Skin of body (tissue), 3 donors: ENCODE measurements around the gene PKD1. TPM values are rescaled to one million over a fixed set of nuclear protein-coding genes. Genes with fewer than 3 reads are reported as not detected.

Experiments used
- DNase-seq: peaks from one replicate; lab custom pipeline; 2025; lab: John Stamatoyannopoulos, UW
- small RNA-seq: library from RNA; depleted of rRNA; stranded (forward); fragments of <200 nt; gene quantifications from one replicate; pipeline ENCODE3, GENCODE V24; 2014; ENCODE audit warnings: low replicate concordance
- total RNA-seq: library from RNA; depleted of rRNA; stranded (reverse); fragments of >200 nt; gene quantifications from one replicate; pipeline ENCODE4 v1.2.3, GENCODE V29; 2014

Gene PKD1
- total RNA-seq, 1 donor from 2014 or later, result 76.2 TPM

DNA sequence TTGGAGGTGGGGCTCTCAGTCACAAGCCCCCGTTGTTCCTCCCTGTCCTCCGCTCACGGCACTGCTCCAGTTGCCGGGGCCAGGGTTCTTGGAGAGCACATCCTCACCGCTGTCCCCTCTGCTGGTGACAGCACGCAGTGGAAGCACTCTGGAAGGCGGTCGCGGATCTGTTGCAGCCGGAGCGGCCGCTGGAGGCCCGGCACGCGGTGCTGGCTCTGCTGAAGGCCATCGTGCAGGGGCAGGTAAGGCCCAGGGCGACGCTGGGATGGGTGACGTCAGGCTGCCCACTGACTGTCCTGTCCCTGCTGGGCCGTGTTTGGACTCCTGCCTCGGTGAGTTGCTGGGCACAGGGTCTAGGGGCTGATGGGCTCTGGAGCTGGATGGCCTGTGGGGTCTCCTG lies 82.5 kb downstream of the PKD1 start:
- no peak for DNase-seq

DNA sequence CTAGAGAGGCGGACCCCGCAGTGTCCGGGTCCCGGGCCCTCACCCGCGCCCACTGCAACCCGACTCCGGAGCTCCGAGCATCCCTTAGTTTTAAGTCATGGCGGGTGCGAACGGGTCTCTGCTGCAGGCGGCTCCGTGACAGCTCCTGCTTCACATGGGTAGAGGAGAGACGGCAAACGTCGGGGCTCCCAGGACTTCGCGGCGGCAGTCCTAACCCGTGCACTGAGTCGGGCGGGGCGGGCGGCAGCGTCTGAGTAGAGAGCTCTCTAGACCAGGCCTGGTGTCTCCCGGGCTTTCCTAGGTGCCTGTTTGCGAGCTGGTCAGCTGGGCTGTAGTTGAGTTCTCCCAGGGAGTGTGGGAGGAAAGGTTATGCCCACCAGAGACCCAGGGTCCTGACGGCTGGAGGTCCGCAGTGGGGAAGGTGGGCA lies 87.6 kb downstream of the PKD1 start:
- DNase-seq, result no peak

DNA sequence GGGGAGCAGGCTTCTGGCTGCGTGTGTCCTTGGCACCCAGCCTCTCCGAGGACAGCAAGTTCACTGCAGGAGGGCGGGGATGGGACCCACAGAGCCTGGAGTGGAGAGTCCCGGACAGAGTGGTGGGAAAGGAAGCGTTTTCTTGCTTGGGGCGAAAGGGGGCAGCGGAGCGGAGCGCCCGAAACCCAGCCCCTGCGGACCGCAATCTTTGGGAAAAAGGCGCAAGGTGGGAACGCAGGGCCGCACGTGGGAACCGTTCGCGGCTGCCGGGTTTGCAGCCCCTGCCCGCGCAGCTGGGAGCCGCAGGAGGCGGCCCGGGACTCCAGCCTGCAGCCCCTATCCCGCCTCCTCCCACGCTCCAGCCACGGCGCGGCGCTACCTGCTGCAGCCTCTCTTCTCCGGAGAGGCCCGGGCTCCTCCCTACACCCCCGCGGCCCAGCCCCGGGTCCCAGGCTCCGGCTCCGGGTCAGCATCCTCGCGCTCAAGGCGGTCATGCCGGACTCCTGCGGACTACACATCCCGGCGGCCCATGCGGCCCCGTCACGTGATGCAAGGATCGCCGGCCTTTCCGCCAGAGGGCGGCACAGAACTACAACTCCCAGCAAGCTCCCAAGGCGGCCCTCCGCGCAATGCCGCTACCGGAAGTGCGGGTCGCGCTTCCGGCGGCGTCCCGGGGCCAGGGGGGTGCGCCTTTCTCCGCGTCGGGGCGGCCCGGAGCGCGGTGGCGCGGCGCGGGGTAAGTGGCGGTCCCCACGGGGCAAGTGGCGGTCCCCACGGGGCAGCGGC lies 88.2 kb downstream of the PKD1 start, which contains the start of the genes NTHL1 and TSC2:
TSS of gene NTHL1 (minus strand) at position 505 of the 786 bp plus-strand sequence. CDS start at position 494, 11 bp downstream.
TSS of gene TSC2 (plus strand) at position 656 of the 786 bp plus-strand sequence. CDS start 631 bp downstream, outside the sequence.
- peak; percentile 82 for DNase-seq

DNA sequence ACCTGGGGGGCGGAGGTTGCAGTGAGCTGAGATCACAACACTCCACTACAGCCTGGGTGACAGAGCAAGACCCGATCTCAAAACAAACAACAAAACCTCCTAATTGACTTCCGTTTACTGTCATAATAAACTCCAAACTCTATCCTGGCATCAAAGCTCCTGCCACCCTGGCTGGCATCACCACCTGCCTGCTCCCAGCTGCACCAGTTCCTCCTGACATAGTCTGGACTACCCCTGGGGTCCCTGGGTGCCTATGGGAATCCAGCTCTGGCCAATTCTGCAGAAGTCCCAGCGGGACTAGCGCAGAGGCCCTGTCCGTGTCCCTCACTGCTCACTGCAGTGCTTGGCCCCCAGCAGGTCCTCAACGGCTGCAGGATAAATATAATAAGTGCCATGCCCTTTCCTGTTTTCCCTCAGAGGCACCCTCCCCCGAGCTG lies 88.8 kb downstream of the PKD1 start:
- no peak for DNase-seq

DNA sequence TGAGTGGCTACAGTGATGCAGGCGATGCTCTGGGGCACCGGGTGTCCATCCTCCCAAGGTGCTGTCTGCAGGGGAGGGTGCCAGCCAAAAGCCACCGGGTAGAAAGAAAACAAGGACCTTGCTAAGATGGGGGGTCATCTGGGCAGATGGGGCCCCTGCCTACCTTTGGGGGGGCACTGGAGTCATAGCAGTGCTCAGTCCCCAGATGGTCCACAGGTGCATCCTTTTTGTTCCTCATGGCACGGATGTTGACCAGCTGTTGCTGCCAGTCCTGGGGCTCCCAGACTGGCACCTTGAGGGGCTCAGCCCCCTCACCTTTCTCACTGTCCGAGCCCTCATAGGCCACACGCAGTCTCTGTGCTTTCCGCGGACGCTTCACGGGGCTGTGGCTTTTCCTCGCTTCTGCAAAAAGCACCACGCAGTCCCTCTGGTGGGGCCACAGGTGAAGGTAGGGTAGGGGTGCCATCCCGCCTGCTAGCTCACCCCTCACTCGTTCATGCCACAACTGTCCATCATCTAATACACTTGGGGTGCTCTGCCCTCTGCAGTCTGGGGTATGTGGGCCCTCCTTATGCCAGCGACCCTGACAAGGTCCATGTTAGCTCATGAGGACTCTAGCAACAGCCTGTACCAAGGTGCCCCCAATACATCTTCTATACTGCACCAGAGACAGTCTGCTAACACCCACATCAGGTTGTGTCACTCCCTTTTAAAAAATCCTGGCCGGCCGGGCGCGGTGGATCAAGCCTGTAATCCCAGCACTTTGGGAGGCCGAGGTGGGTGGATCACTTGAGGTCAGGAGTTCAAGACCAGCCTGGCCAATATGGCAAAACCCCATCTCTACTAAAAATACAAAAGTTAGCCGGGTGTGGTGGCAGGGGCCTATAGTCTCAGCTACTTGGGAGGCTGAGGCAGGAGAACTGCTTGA lies 89.5 kb downstream of the PKD1 start:
- DNase-seq, result no peak

DNA sequence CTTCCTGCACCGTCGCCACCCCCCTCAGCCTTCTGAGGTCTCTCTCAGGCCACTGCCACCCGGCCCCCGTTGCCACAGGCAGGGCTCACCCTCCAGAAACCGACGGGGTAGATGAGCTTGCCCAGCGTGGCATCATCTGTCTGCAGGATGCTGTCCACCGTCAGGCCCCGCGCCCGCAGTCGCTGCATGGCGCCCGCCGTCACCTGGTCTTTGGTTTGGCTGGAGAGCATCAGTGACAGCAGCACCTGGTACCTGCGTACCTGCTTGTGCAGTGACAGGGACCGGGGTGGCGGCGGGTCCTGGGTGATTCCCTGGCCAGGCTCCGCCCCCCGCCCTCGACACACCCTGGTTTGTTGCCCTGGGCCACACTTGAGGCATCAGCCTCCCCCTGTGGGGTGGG lies 91.2 kb downstream of the PKD1 start:
- no peak for DNase-seq

DNA sequence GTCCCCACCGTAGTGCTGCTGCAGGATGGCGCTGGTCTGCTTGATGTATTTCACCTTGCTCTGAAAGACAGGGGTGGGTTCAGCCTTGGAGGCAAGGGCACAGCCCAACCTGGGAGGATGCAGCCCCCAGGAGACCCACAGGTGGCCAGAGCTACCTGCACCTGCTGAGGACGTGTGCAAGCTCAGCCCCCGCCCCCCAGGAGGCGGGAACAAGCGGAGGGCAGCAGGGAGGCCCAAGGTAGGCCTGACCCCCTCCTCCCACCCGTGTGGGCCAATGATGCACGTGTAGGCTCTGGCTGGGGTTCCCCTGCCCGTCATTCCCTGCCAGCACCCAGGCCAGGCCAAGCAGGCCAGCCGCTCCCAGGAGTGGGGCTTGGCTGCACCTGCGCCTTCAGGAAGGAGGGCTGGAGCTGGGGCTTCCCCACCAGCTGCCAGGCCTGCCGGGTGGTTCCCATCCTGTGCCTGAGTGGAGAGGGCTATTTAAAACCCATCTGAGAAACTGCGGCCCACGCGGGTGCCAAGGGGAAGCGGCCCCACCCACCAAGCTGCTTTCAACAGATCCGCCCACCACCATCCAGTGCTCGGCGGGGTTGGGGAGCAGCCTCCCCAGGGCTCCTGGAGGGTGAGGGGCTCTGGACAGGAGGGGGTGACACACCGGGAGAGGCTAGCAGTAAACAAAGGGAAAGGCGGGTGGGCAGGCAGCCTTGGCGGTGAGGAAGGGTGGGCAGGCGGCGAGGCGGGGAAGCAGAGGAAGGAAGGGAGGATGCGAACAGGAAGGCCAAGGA lies 91.8 kb downstream of the PKD1 start:
- DNase-seq, result no peak

DNA sequence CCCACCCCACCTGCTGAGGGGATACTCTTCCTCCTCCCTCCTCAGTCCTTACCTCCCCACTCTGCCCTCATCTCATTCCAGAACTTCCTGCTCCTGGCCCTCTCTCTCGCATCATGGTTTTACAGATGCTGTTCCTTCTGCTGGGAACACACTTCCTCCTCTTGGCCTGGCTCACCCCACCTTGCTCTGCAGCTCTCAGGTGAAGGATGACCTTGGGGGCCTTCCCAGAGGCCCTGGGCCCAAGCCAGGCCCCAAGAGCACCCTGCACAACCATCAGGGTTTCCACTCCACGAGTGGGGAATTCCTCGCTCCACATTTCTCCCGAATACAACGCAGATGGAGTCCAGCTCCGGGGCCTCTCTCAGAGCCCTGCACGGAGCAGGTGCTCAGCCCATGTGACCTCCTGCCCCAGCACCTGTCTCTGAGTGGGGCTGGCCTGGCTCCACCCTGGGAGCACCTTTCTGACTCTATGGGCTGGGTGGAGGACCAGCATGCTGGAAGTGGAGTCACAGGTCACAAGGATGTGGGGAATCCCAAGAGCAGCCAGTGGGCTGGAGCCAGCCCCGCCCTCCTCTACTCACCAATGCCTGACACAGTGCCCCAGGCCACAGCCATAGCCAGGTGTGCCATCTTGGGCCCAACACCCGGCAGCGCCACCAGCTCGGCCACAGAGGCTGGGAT lies 92.6 kb downstream of the PKD1 start:
- no peak for DNase-seq

DNA sequence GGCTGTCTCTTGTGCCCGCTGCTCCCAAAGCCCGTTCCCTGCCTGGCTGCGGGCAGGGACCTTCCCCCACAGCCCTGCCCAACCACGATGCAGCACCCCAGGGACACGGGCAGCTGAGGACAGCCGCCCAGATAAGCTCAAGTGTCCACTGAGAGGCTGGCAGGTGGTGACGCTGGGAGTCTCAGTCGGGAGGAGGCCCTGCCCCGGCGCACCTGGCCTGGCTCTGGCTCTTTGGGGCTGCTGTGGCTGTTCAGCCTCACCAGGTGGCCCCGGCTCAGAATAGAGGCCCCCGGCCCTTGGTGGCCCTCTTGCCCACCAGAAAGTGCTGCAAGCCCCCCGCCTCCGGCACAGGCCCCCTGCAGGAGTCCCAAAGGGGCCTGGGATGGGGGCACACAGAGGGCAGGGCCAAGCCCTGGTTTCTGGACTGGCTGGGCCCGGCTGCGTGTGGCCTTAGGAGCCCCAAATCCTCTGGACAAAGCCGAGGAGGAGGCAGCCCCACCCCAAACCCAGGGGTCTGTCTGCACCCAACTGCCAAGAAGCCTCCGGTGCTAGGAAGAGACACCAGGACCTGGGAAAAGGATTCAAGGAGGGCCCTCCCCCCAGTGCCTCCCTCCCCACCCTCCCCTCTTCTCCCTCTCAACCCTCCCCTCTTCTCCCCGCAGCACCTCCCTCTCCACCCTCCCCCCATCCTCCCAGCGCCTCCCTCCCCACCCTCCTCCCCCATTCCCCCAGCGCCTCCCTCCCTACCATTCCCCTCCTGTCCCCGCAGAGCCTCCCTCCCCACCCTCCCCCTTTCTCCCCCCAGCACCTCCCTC lies 93.3 kb downstream of the PKD1 start:
- DNase-seq, result no peak

DNA sequence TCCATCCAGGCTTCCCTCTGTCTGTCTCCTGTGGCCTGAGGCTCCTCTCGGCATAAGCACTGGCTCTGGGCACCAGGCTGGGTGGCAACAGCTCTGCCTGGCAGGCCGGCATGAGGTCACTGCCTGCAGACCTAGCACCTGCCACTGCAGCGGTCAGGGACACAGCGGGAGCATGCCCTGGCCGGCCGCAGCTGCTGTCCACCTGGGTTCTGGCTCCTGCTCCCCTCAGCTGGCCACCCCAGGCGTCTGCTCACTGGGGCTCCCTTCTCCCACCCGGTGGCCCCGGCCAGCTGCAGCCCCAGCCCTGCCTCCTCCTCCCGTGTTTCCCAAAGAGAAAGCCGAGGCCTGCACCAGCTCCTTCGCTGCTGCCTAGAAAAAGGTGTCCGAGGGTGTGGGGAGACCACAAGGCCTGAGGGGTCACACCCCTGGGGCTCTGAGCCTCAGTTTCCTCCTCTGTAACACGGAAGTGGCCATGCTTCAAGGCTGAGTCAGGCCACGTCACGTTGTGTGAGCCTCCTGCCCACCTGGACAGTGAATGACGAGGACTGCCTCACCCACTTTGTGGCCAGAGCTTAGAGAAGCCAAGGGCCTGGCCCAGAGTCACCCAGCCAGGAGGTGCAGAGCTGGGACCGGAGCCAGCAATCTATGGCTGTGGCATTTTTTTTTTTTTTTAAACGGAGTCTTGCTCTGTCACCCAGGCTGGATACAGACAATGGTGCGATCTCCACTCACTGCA lies 94.7 kb downstream of the PKD1 start:
- DNase-seq, result no peak

DNA sequence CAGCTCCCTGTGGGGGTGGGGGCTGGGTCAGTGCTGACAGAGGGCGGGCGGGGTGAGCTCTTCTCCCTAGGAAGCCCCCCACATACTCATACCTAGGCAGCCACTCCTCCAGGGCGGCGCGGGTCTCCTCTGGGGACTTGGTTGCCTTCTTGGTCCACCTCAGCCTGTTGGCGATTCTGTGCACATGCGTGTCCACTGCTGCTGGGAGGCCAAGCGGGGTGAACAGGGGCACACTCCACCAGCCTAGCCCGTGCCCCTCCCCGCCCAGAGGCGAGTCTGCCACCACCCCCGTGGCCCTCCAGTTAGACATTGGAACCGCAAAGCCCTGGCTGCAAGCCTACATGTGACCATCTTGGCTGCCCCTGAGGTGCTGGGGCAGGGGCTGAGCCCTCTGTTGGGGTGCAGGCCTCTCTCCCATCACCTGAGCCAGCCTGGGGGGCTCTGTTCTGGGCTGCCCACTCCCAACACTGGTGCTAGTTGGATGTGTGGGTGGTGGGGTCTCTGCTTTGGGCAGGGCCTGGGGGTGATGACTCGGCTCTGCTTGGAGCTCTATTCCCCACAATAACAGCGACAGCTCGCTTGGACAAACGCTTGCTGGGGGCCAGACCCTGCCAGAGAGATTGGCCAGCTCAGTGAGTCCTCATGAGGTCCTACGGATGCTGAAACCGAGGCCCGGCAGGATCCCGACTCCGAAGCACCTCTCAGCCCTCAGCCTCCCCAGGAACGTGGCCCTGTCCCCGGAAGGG lies 95.5 kb downstream of the PKD1 start:
- DNase-seq, result no peak

DNA sequence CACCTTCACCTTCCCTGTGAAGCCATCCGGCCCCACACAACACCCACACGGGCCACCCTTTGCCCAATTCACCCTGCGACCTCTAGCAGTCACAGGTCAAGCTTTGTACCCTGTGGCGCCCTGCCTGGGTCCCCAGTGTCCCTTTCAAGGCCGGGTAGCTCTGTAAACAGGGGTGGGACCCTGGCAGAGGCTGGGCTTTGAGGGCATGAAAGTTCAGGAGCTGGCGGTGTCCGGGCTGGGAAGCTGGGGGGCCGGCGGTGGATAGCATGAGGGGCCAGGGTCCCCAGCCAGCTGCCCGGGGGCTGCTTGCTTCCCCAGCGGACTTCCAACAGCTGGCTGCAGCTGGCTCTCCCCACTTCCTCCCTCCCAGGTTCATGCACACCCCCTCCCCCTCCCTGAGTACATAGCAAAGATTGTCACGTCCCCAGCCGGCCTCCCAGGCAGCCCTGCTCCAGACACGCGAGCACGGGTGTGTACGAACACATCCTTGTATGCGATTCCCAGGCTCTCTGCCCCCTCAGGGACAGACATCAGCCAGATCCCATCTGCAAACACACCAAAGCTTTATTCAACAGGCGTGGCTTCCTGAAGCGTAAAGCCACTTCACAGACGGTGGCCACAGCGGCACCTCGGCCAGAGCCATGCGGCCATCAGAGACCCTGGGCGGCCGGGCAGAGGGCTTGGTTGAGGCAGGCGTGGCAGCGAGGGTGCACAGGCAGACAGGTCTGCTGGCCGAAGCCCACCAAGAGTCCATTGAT lies 96.2 kb downstream of the PKD1 start:
- DNase-seq, result peak; percentile 93

Small RNA genes lying within 50 kb of the gene (small RNA-seq; reads per million reads assigned to genes)
- gene MIR1225 (0.14 reads per million), gene MIR3180-5 (not detected), gene MIR4516 (not detected), gene RF00019 (not detected), gene SNORD60 (not detected)

Other genes with a start within 250 kb of the PKD1 start
- gene HS3ST6, start 217.5 kb downstream of the PKD1 start, total RNA-seq, result 4.3 TPM
- gene MSRB1, start 192.7 kb downstream of the PKD1 start, total RNA-seq, result 9.2 TPM
- gene RPL3L, start 181.2 kb downstream of the PKD1 start, total RNA-seq, result 14.2 TPM
- 72.4 TPM for gene NDUFB10, start 176.4 kb downstream of the PKD1 start, total RNA-seq
- 1,364 TPM for gene RPS2, start 171.1 kb downstream of the PKD1 start, total RNA-seq
- gene RNF151, start 169.0 kb downstream of the PKD1 start, total RNA-seq, result not detected
- gene TBL3, start 163.8 kb downstream of the PKD1 start, total RNA-seq, result 17.5 TPM
- 0.39 TPM for gene NOXO1, start 154.4 kb downstream of the PKD1 start, total RNA-seq
- 5.8 TPM for gene GFER, start 151.7 kb downstream of the PKD1 start, total RNA-seq
- 0.69 TPM for gene SYNGR3, start 145.9 kb downstream of the PKD1 start, total RNA-seq
- gene ZNF598, start 126.1 kb downstream of the PKD1 start, total RNA-seq, result 12.8 TPM
- gene NPW, start 116.1 kb downstream of the PKD1 start, total RNA-seq, result 2.2 TPM
- gene NHERF2, start 109.0 kb downstream of the PKD1 start, total RNA-seq, result 20.1 TPM
- gene NTHL1, start 88.1 kb downstream of the PKD1 start, total RNA-seq, result 14.8 TPM
- 58.9 TPM for gene TSC2, start 87.9 kb downstream of the PKD1 start, total RNA-seq
- 1.6 TPM for gene RAB26, start 12.7 kb upstream of the PKD1 start, total RNA-seq
- 17.3 TPM for gene TRAF7, start 19.9 kb upstream of the PKD1 start, total RNA-seq
- 0.79 TPM for gene CASKIN1, start 60.7 kb upstream of the PKD1 start, total RNA-seq
- gene MLST8, start 69.6 kb upstream of the PKD1 start, total RNA-seq, result 9.4 TPM
- gene BRICD5, start 75.0 kb upstream of the PKD1 start, total RNA-seq, result 2.7 TPM
- 4.1 TPM for gene PGP, start 78.9 kb upstream of the PKD1 start, total RNA-seq
- gene E4F1, start 87.7 kb upstream of the PKD1 start, total RNA-seq, result 23.2 TPM
- 17.3 TPM for gene DNASE1L2, start 100.5 kb upstream of the PKD1 start, total RNA-seq
- 24.3 TPM for gene ECI1, start 115.7 kb upstream of the PKD1 start, total RNA-seq
- 57.3 TPM for gene RNPS1, start 132.2 kb upstream of the PKD1 start, total RNA-seq
- gene ABCA3, start 204.8 kb upstream of the PKD1 start, total RNA-seq, result 3.5 TPM